Ishikawa (cell line): ENCODE measurements around the gene ASIC3.

ENCODE experiments used
- CEBPB ChIP-seq: IDR thresholded peaks from 2 replicates; pipeline ENCODE4 v1.6.1; 2012
- CREB1 ChIP-seq: IDR thresholded peaks from 2 replicates; pipeline ENCODE4 v1.6.1; 2012; ENCODE audit warnings: low read depth
- NFIC ChIP-seq: IDR thresholded peaks from 2 replicates; pipeline ENCODE4 v1.6.1; 2012
- TCF12 ChIP-seq: IDR thresholded peaks from 2 replicates; pipeline ENCODE4 v1.6.1; 2012; ENCODE audit warnings: low read depth
- ZBTB7A ChIP-seq: IDR thresholded peaks from 2 replicates; pipeline ENCODE4 v1.6.1; 2012; ENCODE audit warnings: low read depth

- TF ChIP-seq CEBPB (no peak), CREB1 (peak; percentile 28; the same call in 1 of the 2 replicates), NFIC (peak; percentile 37; the same call in 1 of the 2 replicates), TCF12 (peak; percentile 70), ZBTB7A (peak; percentile 91; the same call in 1 of the 2 replicates)
These were observed 9.9 kb downstream of the ASIC3 start for GRCh38 chr7:151057989-151058780.
